Measurements from ENCODE around the gene RMC1.
"Not testable (repeated sequence)": the region's sequence is repeated elsewhere in the genome, so short reads cannot be mapped to it uniquely, and the experiment has no call there.

The RMC1 gene

DNA sequence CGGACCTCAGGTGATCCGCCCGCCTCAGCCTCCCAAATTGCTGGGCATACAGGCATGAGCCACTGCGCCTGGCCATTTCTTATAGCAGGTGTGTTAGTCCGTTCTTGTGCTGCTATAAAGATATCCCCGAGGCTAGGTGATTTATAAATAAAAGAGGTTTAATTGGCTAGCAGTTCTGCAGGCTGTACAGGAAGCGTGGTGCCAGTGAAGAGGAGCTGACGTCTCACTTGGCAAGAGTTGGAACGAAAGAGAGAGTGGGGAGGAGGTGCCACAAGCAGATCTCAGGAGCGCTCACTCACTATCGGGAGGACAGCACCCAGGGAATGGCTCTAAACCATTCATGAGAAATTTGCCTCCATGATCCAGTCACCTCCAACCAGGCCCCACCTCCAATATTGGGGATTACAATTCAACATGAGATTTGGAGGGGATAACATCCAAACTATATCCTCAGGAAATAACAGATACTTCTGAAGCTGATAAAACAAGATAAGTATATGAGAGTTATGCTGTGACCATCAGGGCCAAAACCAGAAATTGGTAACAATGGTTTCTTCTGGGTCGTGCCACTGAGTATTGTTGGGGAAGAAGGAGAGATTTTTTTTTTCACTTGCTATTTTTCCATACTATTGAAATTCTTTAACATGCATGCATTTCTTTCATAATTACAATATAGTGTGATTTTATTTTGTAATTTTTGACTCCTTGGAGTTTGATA is 7.4 kb upstream of the RMC1 start:
- no peaks in the 10 kb centered on the region for H3K27me3 ChIP-seq
- H3K4me2 ChIP-seq = no peak overlapping the region

DNA sequence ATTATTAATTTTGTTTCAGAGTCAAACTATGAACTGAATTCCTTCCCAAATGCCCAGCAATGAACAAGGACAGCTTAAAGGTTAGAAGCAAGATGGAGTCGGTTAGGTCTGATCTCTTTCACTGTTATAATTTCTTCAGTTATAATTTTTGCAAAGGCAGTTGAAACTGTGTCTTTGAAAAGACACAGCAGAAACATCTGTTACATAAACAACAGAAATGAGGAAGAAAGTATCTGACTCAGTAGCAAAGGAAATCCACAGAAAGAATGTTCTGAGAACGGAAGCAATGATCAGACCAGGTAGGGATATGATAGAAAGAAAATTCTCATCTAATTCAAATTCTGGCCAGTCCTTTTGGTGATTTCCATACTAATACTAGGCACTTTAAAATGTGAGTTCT is 5.2 kb upstream of the RMC1 start:
- H3K4me2 ChIP-seq = peak overlapping the region; percentile 27

More for the DNA sequence above, 7.4 kb upstream of the RMC1 start:
- Histone ChIP-seq H3K9ac (no peak overlapping the region), H3K4me3 (no peak overlapping the region), H3K9me3 (peaks cover 1% of the 10 kb centered on the region), H4K20me1 (no peaks in the 10 kb centered on the region), H3K4me1 (peaks cover 28% of the 10 kb centered on the region; the same call in 1 of the 2 replicates), H3K36me3 (no peaks in the 10 kb centered on the region), H3K27ac (no peak overlapping the region)
- TF ChIP-seq Cebpa-rat (IDR thresholded peaks at IDR 0.05) = no peak

DNA sequence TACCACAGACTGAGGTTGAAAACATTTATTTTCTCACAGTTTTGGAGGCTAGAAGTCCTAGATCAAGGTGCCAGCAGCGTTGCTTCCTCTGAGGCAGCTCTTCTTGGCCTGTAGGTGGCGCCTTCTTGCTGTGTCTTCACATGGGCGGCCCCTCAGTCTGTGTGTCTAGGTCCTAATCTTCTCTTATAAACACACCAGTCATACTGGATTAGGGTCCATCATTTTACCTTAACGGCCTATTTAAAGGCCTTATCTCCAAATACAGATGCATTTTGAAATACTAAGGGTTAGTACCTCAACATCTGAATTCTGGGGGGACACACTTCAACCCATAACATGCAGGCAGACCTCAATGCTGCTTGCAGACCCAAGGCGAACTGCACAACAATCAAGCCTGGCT is 4.4 kb upstream of the RMC1 start:
- H3K27ac ChIP-seq = no peak overlapping the region
- no peaks in the 10 kb centered on the region for H3K36me3 ChIP-seq
- no peak overlapping the region for H3K9ac ChIP-seq
- H4K20me1 ChIP-seq = peaks cover 5% of the 10 kb centered on the region
- peaks cover 41% of the 10 kb centered on the region for H3K4me1 ChIP-seq
- H3K27me3 ChIP-seq = no peaks in the 10 kb centered on the region
- TF ChIP-seq Cebpa-rat (IDR thresholded peaks at IDR 0.05) = no peak
- H3K4me3 ChIP-seq = no peak overlapping the region
- H3K4me2 ChIP-seq = peak overlapping the region; percentile 27; the same call in 1 of the 2 replicates
- H3K9me3 ChIP-seq = no peaks in the 10 kb centered on the region

More for the DNA sequence above, 5.2 kb upstream of the RMC1 start:
- Histone ChIP-seq H3K27ac (no peak overlapping the region), H3K9ac (no peak overlapping the region), H3K9me3 (no peaks in the 10 kb centered on the region), H3K4me3 (no peak overlapping the region), H3K27me3 (no peaks in the 10 kb centered on the region), H4K20me1 (no peaks in the 10 kb centered on the region), H3K4me1 (peaks cover 40% of the 10 kb centered on the region), H3K36me3 (no peaks in the 10 kb centered on the region)
- no peak for TF ChIP-seq Cebpa-rat (IDR thresholded peaks at IDR 0.05)

DNA sequence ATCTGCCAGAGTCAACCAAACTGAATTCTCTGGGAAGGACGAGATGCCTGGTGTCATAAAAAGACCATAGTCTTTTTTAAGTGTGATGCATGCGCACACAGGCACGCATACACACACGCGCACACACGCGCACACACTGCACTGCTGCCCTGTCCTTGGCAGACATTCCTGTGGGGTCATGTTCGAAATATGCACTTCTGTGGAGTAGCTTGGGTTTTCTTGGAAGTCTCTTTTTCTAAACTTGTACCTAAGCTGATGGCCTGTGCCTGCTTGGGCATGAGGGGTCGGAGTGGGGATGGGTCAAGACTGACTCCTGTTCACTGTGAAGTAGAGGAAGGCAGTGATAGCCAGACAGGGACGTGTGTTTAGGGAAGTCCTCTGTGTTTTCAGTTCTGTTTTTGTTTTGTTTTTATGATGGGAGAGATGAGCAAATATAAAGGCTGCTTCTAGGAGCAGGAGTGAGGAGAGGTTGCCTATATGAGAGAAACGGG is 4.0 kb upstream of the RMC1 start:
- H3K4me1 ChIP-seq = peaks cover 46% of the 10 kb centered on the region
- no peaks in the 10 kb centered on the region for H3K36me3 ChIP-seq
- no peak for TF ChIP-seq Cebpa-rat (IDR thresholded peaks at IDR 0.05)
- no peaks in the 10 kb centered on the region for H3K9me3 ChIP-seq
- no peak overlapping the region for H3K27ac ChIP-seq
- H3K4me3 ChIP-seq = no peak overlapping the region
- H3K4me2 ChIP-seq = peak overlapping the region; percentile 27; the same call in 1 of the 2 replicates
- H3K27me3 ChIP-seq = no peaks in the 10 kb centered on the region
- H3K9ac ChIP-seq = no peak overlapping the region
- peaks cover 10% of the 10 kb centered on the region for H4K20me1 ChIP-seq

DNA sequence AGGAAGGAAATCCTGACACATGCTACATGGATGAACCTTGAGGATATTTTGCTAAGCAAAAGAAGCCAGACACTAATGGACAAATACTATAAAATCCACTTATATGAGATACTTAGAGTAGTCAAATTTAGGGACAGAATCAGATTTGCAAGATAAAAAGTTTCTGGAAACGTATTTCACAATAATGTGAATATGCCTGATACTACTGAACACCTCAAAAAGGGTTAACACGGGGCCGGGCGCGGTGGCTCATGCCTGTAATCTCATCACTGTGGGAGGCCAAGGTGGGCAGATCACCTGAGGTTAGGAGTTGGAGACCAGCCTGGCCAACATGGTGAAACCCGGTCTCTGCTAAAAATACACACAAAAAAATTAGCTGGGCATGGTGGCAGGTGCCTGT is 1.7 kb upstream of the RMC1 start:
- no peak overlapping the region for H3K4me3 ChIP-seq
- peaks cover 53% of the 10 kb centered on the region for H3K4me1 ChIP-seq
- no peaks in the 10 kb centered on the region for H3K9me3 ChIP-seq
- no peak overlapping the region for H3K27ac ChIP-seq
- no peak for TF ChIP-seq Cebpa-rat (IDR thresholded peaks at IDR 0.05)
- H3K4me2 ChIP-seq = no peak overlapping the region
- H3K27me3 ChIP-seq = no peaks in the 10 kb centered on the region
- peaks cover 5% of the 10 kb centered on the region for H3K36me3 ChIP-seq
- no peak overlapping the region for H3K9ac ChIP-seq
- peaks cover 33% of the 10 kb centered on the region for H4K20me1 ChIP-seq

DNA sequence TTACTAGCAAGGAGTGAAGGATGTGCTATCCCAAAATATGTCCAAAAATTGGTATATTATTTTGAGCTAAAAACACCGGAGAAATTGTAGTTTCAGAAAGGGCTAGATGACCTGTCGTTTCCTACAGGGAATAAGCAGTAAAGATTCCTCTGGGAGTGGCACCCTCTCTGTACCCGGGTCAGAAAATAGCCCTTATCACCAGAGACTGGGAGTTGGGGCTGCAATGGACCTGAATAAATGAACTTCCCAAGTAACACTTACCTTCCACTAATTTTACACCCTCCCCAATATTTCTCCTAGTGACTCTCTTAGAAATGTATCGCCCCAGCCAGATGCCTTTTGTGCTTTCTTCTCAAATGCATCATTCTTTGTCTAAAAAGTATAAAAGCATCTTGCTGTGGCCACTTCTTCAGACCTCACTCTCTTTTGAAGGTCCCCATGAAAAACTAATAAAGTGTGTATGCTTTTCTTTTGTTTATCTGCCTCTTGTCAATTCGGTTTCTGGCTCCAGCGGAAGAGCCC is 734 bp upstream of the RMC1 start:
- peak overlapping the region; percentile 94 for H3K4me2 ChIP-seq
- peak overlapping the region; percentile 93 for H3K27ac ChIP-seq
- TF ChIP-seq Cebpa-rat (IDR thresholded peaks at IDR 0.05) = no peak
- H3K9ac ChIP-seq = peak overlapping the region; percentile 90
- no peaks in the 10 kb centered on the region for H3K27me3 ChIP-seq
- H3K9me3 ChIP-seq = no peaks in the 10 kb centered on the region
- peaks cover 34% of the 10 kb centered on the region for H4K20me1 ChIP-seq
- peaks cover 52% of the 10 kb centered on the region for H3K4me1 ChIP-seq
- peaks cover 14% of the 10 kb centered on the region for H3K36me3 ChIP-seq
- peak overlapping the region; percentile 98 for H3K4me3 ChIP-seq

DNA sequence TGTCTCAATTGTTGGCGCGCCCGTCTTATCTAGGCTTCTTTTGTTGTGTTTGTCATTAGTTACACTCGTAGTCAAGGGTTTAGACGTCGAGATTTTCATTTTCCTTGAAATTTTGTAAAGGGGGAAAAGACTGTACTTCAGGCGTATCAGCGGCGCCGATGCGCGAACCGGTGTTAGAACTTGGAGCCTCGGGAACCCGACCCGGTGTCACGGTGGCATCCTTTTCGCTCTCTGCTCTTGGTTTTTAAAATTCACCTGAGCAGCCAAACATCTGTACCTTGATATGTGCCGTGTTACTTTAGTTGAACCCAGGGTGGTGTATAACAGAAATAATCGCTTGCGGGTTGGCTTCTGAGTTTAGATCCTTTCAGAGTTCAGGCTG is 643 bp downstream of the RMC1 start:
- Histone ChIP-seq H3K27ac (peak overlapping the region; percentile 93), H3K4me1 (peaks cover 38% of the 10 kb centered on the region), H3K4me2 (peak overlapping the region; percentile 96), H3K4me3 (peak overlapping the region; percentile 98), H4K20me1 (peaks cover 34% of the 10 kb centered on the region), H3K9ac (peak overlapping the region; percentile 90), H3K27me3 (no peaks in the 10 kb centered on the region), H3K36me3 (peaks cover 25% of the 10 kb centered on the region), H3K9me3 (no peaks in the 10 kb centered on the region)
- no peak for TF ChIP-seq Cebpa-rat (IDR thresholded peaks at IDR 0.05)

DNA sequence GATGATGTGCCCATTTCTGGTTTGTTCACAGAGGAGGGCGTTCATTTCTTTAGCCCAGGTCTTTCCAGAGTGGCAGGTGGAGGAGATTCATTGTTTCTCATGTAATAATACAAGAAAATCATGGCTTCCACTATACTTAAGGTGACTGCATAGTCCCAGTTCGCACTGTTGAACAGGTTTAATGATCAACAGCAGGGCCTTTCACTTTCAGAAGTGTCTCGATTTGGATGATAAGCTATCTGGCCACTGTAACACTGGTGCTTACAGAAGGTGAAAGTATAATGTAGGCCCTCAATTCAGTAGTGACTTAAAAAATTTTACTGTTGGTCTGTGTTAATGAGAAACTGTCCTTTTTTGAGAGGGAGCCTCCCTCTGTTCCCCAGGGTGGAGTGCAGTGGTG is 1.4 kb downstream of the RMC1 start:
- Histone ChIP-seq H3K27ac (no peak overlapping the region), H4K20me1 (peaks cover 34% of the 10 kb centered on the region), H3K36me3 (peaks cover 32% of the 10 kb centered on the region), H3K4me2 (peak overlapping the region; percentile 96), H3K9me3 (no peaks in the 10 kb centered on the region), H3K27me3 (no peaks in the 10 kb centered on the region), H3K9ac (peak overlapping the region; percentile 90), H3K4me1 (peaks cover 31% of the 10 kb centered on the region), H3K4me3 (peak overlapping the region; percentile 98)
- TF ChIP-seq Cebpa-rat (IDR thresholded peaks at IDR 0.05) = no peak

DNA sequence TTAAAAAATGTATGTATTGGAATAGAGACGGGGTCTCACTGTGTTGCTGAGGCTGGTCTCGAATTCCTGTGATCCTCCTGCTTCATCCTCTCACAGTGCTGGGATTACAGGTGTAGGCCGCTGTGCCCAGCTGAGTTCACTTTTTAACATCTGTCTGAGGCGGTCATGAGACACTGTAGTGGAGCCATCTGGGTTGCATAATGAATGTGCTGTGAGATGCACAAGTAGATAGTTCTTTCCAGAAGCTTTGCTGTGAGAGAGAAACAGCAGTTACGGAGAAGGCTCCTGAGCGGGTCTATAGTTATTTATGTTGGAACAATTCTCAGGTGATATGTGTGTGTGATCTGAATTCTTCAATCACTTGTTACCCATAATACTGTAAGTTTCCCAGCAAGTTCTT is 3.1 kb downstream of the RMC1 start:
- H3K9me3 ChIP-seq = no peaks in the 10 kb centered on the region
- H3K36me3 ChIP-seq = peaks cover 46% of the 10 kb centered on the region
- no peak overlapping the region for H3K4me3 ChIP-seq
- no peak for TF ChIP-seq Cebpa-rat (IDR thresholded peaks at IDR 0.05)
- H3K27me3 ChIP-seq = no peaks in the 10 kb centered on the region
- H3K27ac ChIP-seq = no peak overlapping the region
- H3K9ac ChIP-seq = no peak overlapping the region
- H3K4me1 ChIP-seq = peaks cover 30% of the 10 kb centered on the region
- peaks cover 34% of the 10 kb centered on the region for H4K20me1 ChIP-seq
- no peak overlapping the region for H3K4me2 ChIP-seq

DNA sequence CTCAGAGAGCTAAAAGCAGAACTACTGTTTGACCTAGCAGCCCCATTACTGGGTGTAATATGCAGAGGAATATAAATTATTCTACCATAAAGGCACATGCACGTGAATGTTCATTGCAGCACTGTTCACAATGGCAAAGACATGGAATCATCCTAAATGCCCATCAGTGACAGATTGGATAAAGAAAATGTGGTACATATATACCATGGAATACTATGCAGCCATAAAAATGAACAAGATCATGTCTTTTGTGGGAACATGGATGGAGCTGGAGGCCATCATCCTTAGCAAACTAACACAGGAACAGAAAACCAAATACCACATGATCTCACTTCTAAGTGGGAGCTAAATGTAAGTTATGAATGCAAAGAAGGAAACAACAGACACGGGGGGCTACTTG is 7.6 kb downstream of the RMC1 start:
- not testable (repeated sequence) for H3K4me2 ChIP-seq, H4K20me1 ChIP-seq, H3K27ac ChIP-seq, H3K9me3 ChIP-seq, H3K27me3 ChIP-seq, H3K4me3 ChIP-seq, H3K9ac ChIP-seq, H3K4me1 ChIP-seq
- H3K36me3 ChIP-seq = peaks cover 82% of the 10 kb centered on the region

DNA sequence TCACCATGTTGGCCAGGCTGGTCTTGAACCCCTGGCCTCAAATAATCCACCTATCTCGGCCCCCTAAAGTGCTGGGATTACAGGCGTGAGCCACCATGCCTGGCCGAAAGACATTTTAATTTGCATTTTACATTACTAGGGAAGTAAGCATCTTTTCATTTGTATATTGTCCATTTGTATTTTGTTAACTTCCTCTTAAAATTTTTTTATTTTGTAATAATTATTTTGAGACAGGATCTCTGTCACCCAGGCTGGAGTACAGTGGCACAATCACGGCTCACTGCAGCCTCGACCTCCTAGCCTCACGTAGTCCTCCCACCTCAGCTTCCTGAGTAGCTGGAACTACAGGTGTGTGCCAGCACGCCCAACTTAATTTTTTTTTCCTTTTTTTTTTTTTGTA is 8.9 kb downstream of the RMC1 start:
- H3K27ac ChIP-seq, H3K4me2 ChIP-seq, H3K9me3 ChIP-seq, H3K9ac ChIP-seq, H3K4me3 ChIP-seq, H4K20me1 ChIP-seq, H3K4me1 ChIP-seq, H3K27me3 ChIP-seq: not testable (repeated sequence)
- peaks cover 83% of the 10 kb centered on the region for H3K36me3 ChIP-seq
